Epithelial cell of proximal tubule (primary cell): ENCODE measurements around the gene RPRD1B. TPM values are rescaled to one million over a fixed set of nuclear protein-coding genes. Genes with fewer than 3 reads are reported as not detected.

ENCODE experiments used
- DNase-seq: peaks from one replicate; pipeline ENCODE4 v3.0.0-alpha.2; 2011; ENCODE audit warnings: low read depth
- H3K4me3 ChIP-seq: 2 replicates; pipeline ENCODE4 v1.5.1; 2011; ENCODE audit warnings: low read depth, mild to moderate bottlenecking, low read length
- CTCF ChIP-seq: conservative IDR thresholded peaks from 2 replicates; pipeline ENCODE4 v1.5.1; 2012; ENCODE audit warnings: low read depth, mild to moderate bottlenecking, low read length
- total RNA-seq: library from RNA; depleted of rRNA; stranded (reverse); fragments of >200 nt; gene quantifications from 2 replicates; pipeline ENCODE4 v1.2.3, GENCODE V29; 2015

RPRD1B gene
- total RNA-seq, 1 donor from 2014 or later = 19.9 TPM

- H3K4me3 ChIP-seq = no peak overlapping the region
- no peak for DNase-seq
- no peak for TF ChIP-seq CTCF
These were observed 45.1 kb upstream of the RPRD1B start for GRCh38 chr20:37988306-37988954.

GRCh38 chr20:37989601-37990295 is 43.8 kb upstream of the RPRD1B start:
- no peak for TF ChIP-seq CTCF
- no peak for DNase-seq
- H3K4me3 ChIP-seq = no peak overlapping the region

GRCh38 chr20:37990571-37991151 is 42.9 kb upstream of the RPRD1B start:
- H3K4me3 ChIP-seq = no peak overlapping the region
- DNase-seq = no peak
- no peak for TF ChIP-seq CTCF

DNA sequence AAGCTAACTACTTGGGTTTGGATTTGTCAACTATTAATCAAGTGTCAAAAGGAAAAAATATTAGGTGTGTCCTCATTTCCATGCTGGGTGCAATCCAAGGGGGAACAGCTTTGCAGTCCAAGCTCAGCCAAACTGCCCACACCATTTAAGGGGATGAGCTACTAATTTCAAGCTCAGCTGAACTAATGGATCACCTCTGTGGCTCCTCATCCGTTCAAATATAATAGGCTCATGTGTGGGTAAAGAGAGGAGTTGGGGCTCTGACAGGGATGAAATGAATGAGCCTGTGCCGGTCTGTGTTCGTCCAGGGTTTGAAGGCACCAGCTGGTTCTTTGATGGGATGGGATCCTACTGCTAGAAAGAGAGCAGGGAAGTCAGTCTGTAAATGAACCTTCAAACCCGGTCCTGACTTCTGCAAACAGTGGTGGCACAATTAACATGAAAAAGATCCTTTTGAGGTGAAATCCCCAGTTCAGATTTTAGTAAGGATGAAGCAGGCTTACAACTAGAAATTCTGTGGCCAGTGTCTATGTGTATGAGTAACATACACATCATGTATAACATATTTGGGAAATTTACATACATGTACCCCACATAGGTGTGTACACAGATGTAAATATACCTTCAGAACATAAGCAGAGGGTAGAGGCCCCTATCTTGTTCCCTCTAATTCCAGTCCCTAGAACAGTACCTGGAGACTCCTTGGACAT is 42.2 kb upstream of the RPRD1B start:
- H3K4me3 ChIP-seq = no peak overlapping the region
- no peak for DNase-seq
- TF ChIP-seq CTCF = no peak

GRCh38 chr20:37991908-37992307 is 41.6 kb upstream of the RPRD1B start:
- H3K4me3 ChIP-seq = no peak overlapping the region
- no peak for TF ChIP-seq CTCF
- DNase-seq = no peak

DNA sequence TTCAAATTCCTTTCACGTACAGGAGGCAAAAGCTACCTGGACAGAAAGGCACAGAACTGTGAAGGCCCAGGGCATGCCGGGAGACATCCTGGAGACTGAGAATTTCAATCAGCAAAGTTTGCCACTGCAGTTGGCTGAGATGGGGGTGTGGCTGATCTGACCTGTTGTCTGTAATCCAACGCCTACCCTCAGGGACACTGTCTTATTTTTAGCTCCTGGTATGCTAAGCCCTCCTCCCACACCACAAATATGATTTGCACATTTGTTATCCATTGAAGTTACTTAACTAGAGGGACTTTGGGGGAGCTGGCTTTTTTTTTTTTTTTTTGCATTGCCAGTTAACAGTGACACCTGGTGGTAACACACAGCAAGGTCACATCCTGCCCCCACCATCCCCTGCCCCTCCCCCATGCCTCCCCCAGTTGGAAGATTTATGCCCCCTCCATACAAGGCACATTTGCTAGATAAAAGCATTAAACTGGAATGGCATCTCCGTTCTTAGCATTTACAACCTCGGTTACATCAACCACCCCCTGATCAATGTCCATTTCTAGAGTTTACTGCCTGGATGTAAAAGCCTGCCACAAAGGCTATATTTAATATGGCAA is 40.6 kb upstream of the RPRD1B start:
- DNase-seq = no peak
- peak; percentile 57 for TF ChIP-seq CTCF
- H3K4me3 ChIP-seq = no peak overlapping the region
